Activated naive CD4-positive, alpha-beta T cell treated with anti-CD3 and anti-CD28 coated beads, Interleukin-2, amount 10 ng/mL, durations not matched to agents 7 days and 5 days (primary cell): ENCODE results near the gene SNRNP200.
"Not testable (repeated sequence)": the region's sequence is repeated elsewhere in the genome, so short reads cannot be mapped to it uniquely, and the experiment has no call there.

Experiments
- CTCF ChIA-PET: fragments of 350-600 bp; sonication (Branson Sonifier 250); formaldehyde crosslinking; loops from one replicate; lab custom pipeline; 2021; ENCODE audit warnings: antibody characterized with exemption; lab: Charles Lee
- DNase-seq: peaks from one replicate; pipeline ENCODE4 v3.0.0-alpha.2; 2020
- H3K27ac Mint-ChIP-seq: one replicate; pipeline ENCODE4 v1.8.0; 2021; ENCODE audit warnings: mild to moderate bottlenecking, moderate library complexity, mixed read lengths
- H3K27me3 Mint-ChIP-seq: one replicate; pipeline ENCODE4 v1.8.0; 2021; ENCODE audit warnings: mild to moderate bottlenecking, mixed read lengths
- H3K36me3 Mint-ChIP-seq: one replicate; pipeline ENCODE4 v1.8.0; 2021; ENCODE audit warnings: mixed read lengths
- H3K4me1 Mint-ChIP-seq: one replicate; pipeline ENCODE4 v1.8.0; 2021; ENCODE audit warnings: mixed read lengths
- H3K4me3 Mint-ChIP-seq: one replicate; pipeline ENCODE4 v1.8.0; 2021; ENCODE audit warnings: mild to moderate bottlenecking, moderate library complexity, mixed read lengths
- H3K9me3 Mint-ChIP-seq: one replicate; pipeline ENCODE4 v1.8.0; 2021; ENCODE audit warnings: mixed read lengths

The SNRNP200 gene

DNA sequence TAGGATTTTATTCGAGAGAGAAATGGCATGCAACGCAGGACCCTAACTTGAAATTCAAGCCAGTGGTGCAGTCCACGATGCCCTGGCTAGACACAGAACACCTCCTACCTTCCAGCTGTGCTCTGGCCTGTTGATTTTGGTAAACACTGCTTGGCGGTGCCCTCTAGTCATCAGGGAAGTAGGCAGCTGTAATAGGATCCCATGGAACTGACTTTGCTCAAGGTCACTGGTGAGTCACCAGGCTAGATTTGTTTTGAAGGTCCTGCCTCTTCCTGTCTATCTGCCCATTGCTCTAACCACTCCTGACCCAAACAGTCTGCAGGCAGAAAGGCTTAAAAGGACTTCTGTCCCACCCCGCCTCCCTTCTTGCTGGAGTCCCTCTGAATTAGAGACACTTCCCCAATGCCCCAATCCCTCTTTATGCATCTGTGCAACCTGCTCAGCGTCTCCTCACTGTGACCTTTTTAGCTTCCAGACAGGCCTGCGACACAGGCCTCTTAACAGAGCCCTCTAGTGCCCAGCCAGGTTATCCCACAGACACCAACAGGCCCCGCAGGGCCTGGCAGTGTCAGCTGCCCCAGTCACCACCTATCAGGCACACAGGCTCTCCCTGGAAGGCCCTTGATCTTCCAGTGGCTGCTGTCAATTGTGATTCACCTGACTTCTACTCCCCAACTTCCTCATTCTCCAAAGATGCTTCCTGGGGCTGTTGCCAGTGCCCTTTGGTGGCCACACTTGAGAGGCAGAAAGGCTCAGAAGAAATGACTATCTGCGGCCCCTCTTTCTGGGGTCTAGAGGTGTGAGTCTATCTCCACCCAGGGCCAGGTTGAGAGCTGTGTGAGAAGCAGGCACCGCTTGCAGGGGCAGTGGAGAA is 44.7 kb downstream of the SNRNP200 start:
- Mint-ChIP-seq H3K27me3 (no peaks in the 10 kb centered on the region), H3K27ac (peak overlapping the region; percentile 83), H3K4me1 (peaks cover 83% of the 10 kb centered on the region), H3K9me3 (no peaks in the 10 kb centered on the region), H3K36me3 (peaks cover 35% of the 10 kb centered on the region), H3K4me3 (no peak overlapping the region)
- CTCF ChIA-PET, result interaction anchor here (0.6 to 3.6 kb wide), 12 partner anchors 12 to 238 kb away, joined by 3 to 18 read pairs (median 4); partner anchors contain the start of genes ASTL and STARD7
- peak; percentile 64 for DNase-seq

DNA sequence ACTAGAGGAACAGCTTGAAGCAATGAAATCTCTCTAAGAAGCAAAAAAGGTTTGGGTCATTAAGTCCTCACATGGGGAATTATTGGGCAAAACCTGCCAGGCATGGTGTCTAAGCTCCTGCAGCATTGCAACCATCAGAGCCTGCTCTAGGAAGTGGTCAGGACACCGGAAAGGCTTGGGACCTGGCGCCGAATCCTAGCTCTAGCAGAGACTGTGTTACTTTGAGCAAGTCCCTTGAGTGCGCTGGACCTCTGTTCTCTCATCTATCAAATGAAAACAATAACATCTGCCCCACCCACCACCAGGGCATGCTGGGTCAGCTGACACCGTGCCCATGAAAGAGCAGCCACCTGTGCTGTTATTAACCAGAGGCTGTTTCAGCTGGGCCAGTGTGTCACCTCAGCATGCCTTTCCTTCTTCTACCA is 45.8 kb downstream of the SNRNP200 start:
- Mint-ChIP-seq H3K27ac (peak overlapping the region; percentile 74), H3K36me3 (peaks cover 42% of the 10 kb centered on the region), H3K9me3 (no peaks in the 10 kb centered on the region), H3K4me1 (peaks cover 87% of the 10 kb centered on the region), H3K27me3 (no peaks in the 10 kb centered on the region), H3K4me3 (no peak overlapping the region)
- CTCF ChIA-PET, result interaction anchor here (1.0 to 3.6 kb wide), 4 partner anchors 51 to 120 kb away, joined by 3 to 18 read pairs (median 7); partner anchors contain the start of genes ASTL and STARD7
- DNase-seq, result no peak

- H3K36me3 Mint-ChIP-seq, result peaks cover 50% of the 10 kb centered on the region
- H3K4me3 Mint-ChIP-seq, result no peak overlapping the region
- CTCF ChIA-PET, result interaction anchor here (1.0 kb wide), 1 partner anchor 78 kb away, joined by 3 read pairs; no protein-coding TSS in a partner anchor
- H3K4me1 Mint-ChIP-seq, result peaks cover 77% of the 10 kb centered on the region
- peak overlapping the region; percentile 74 for H3K27ac Mint-ChIP-seq
- no peaks in the 10 kb centered on the region for H3K27me3 Mint-ChIP-seq
- no peak for DNase-seq
- no peaks in the 10 kb centered on the region for H3K9me3 Mint-ChIP-seq
Observed at GRCh38 chr2:96258166-96259022, 47.0 kb downstream of the SNRNP200 start.

DNA sequence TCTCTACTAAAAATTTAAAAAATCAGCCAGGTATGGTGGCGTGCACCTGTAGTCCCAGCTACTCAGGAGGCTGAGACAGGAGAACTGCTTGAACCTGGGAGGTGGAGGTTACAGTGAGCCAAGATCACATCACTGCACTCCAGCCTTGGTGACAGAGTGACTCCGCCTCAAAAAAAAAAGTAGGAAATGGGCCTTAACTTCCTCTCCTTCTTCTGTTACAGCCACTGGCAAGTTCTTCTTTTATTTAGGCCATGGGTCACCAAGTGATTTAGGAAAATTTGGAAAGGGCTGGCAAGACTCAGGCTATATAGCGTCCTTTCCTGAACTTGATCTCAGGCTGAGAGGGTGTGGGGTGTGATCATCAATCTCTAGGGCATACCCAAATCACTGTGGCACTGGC is 47.6 kb downstream of the SNRNP200 start:
- H3K27me3 Mint-ChIP-seq, H3K9me3 Mint-ChIP-seq, DNase-seq, H3K4me3 Mint-ChIP-seq, CTCF ChIA-PET, H3K27ac Mint-ChIP-seq: not testable (repeated sequence)
- H3K36me3 Mint-ChIP-seq, result peaks cover 51% of the 10 kb centered on the region
- peaks cover 74% of the 10 kb centered on the region for H3K4me1 Mint-ChIP-seq

DNA sequence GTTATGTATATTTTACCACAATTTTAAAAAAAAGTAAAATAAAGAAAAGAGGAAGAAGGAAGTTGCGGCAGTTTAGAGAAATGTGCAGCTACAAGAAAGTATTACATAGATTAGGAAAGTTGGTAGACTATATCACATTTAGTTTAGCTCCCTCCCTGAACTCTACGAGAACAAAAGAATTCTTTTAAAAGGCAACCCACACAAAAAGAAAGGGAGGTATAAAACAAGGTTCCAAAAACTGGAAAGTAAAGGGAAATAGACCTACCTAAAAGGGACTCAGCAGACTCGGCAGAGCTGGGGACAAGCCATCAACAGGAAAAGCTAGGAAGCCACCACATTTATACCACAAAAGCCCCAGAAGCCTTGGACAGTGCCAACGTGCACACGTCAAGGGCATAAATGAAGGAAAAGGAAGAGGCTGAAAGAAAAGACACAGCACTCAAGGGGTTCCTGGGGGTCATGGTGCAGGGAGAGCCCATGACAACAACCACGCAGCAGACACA is 48.7 kb downstream of the SNRNP200 start:
- CTCF ChIA-PET, result interaction anchor here (0.7 to 1.5 kb wide), 3 partner anchors 48 to 300 kb away, joined by 3 to 4 read pairs (median 4); partner anchors contain the start of gene STARD7
- Mint-ChIP-seq H3K27me3 (no peaks in the 10 kb centered on the region), H3K36me3 (peaks cover 52% of the 10 kb centered on the region), H3K4me3 (peak overlapping the region; percentile 53), H3K4me1 (peaks cover 70% of the 10 kb centered on the region), H3K9me3 (no peaks in the 10 kb centered on the region), H3K27ac (peak overlapping the region; percentile 91)
- no peak for DNase-seq

DNA sequence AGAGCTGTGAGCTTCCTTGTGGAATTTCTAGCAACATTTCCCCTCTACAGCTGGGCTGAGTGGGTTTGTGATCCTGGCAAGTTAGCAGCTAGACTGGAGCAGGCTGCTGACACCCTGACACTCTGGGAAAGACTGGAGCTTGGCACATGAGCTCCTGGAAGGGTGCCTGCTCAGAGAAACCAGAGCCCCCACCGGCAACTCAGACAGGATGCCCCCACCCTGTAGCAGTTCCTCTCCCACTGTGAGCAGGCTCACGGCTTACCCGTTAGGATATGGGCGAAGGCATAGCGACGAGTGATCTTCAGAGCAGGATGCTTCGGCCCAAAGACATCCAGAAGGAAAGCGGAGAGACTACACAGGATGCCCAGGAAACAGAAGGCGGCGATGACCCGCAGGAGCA is 50.8 kb downstream of the SNRNP200 start:
- Mint-ChIP-seq H3K4me1 (peaks cover 65% of the 10 kb centered on the region), H3K36me3 (peaks cover 51% of the 10 kb centered on the region), H3K9me3 (no peaks in the 10 kb centered on the region), H3K27me3 (no peaks in the 10 kb centered on the region), H3K27ac (no peak overlapping the region), H3K4me3 (no peak overlapping the region)
- DNase-seq, result no peak
- CTCF ChIA-PET, result interaction anchor here (0.9 to 1.5 kb wide), 3 partner anchors 10 to 263 kb away, joined by 3 to 5 read pairs (median 3); partner anchors contain the start of gene ANKRD36C

DNA sequence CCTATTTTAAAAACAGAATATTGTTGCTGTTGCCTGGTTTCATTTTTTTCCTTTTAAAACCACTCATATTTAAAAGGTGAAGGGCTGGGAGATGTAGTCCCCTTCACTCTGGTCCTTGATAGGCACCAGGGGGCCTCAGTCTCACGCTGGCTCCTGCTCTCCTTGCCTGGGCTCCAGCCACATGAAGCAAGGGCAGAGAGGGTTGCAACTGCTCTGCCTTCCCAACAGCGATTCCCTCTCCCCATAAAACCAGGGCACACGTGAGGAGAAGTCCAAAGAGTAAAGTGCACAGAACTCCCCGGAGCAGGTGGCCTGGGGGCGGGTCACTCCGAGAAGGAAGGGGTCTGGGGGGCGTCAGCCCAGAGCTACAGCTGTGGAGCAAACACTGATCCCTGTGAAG is 52.3 kb downstream of the SNRNP200 start:
- peaks cover 50% of the 10 kb centered on the region for H3K4me1 Mint-ChIP-seq
- H3K27me3 Mint-ChIP-seq, result no peaks in the 10 kb centered on the region
- no peak for DNase-seq
- CTCF ChIA-PET, result interaction anchor here (1.4 to 1.5 kb wide), 3 partner anchors 12 to 260 kb away, joined by 3 to 5 read pairs (median 3); no protein-coding TSS in a partner anchor
- H3K9me3 Mint-ChIP-seq, result no peaks in the 10 kb centered on the region
- H3K36me3 Mint-ChIP-seq, result peaks cover 50% of the 10 kb centered on the region
- no peak overlapping the region for H3K27ac Mint-ChIP-seq
- no peak overlapping the region for H3K4me3 Mint-ChIP-seq

- H3K4me1 Mint-ChIP-seq, result peaks cover 50% of the 10 kb centered on the region
- peaks cover 54% of the 10 kb centered on the region for H3K36me3 Mint-ChIP-seq
- no peak for DNase-seq
- no peaks in the 10 kb centered on the region for H3K9me3 Mint-ChIP-seq
- CTCF ChIA-PET, result interaction anchor here (1.4 kb wide), 1 partner anchor 259 kb away, joined by 3 read pairs; no protein-coding TSS in a partner anchor
- peak overlapping the region; percentile 68 for H3K27ac Mint-ChIP-seq
- H3K4me3 Mint-ChIP-seq, result no peak overlapping the region
- no peaks in the 10 kb centered on the region for H3K27me3 Mint-ChIP-seq
Observed at GRCh38 chr2:96252526-96252925, 52.8 kb downstream of the SNRNP200 start.

- Mint-ChIP-seq H3K9me3 (no peaks in the 10 kb centered on the region), H3K27me3 (no peaks in the 10 kb centered on the region), H3K4me3 (no peak overlapping the region), H3K27ac (peak overlapping the region; percentile 64), H3K4me1 (peaks cover 49% of the 10 kb centered on the region), H3K36me3 (peaks cover 54% of the 10 kb centered on the region)
- CTCF ChIA-PET, result no interaction called here
- DNase-seq, result no peak
Observed at GRCh38 chr2:96251721-96252292, 53.5 kb downstream of the SNRNP200 start.

GRCh38 chr2:96250188-96250587 is 55.2 kb downstream of the SNRNP200 start:
- no peak for DNase-seq
- CTCF ChIA-PET, result no interaction called here
- Mint-ChIP-seq H3K36me3 (peaks cover 60% of the 10 kb centered on the region), H3K4me1 (peaks cover 50% of the 10 kb centered on the region), H3K4me3 (no peak overlapping the region), H3K27ac (peak overlapping the region; percentile 55), H3K9me3 (peaks cover 5% of the 10 kb centered on the region), H3K27me3 (no peaks in the 10 kb centered on the region)

DNA sequence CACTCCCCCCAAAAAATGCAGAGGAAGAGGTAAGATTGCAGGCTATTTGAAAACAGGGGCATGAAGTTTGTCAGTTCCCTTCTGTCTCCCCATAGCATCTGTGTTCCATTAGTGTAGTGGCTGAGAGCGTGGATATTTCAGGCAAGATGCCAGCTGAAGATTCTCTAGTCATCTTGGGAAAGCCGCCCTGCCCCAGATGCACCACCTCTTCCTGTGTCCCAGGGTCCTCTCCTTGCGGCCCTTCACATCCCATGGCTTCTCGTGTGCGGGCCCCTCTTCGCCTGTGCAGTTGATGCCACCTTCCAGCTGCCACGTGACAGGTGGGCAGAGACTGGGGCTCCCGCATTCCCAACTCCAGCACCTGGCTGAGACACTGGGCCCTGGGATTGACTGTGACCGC is 55.7 kb downstream of the SNRNP200 start:
- CTCF ChIA-PET, result no interaction called here
- Mint-ChIP-seq H3K36me3 (peaks cover 59% of the 10 kb centered on the region), H3K4me3 (no peak overlapping the region), H3K27me3 (no peaks in the 10 kb centered on the region), H3K9me3 (peaks cover 5% of the 10 kb centered on the region), H3K27ac (no peak overlapping the region), H3K4me1 (peaks cover 50% of the 10 kb centered on the region)
- DNase-seq, result no peak

- Mint-ChIP-seq H3K4me3 (no peak overlapping the region), H3K4me1 (peaks cover 53% of the 10 kb centered on the region)
- CTCF ChIA-PET, result no interaction called here
Observed at GRCh38 chr2:96248624-96249023, 56.7 kb downstream of the SNRNP200 start.

DNA sequence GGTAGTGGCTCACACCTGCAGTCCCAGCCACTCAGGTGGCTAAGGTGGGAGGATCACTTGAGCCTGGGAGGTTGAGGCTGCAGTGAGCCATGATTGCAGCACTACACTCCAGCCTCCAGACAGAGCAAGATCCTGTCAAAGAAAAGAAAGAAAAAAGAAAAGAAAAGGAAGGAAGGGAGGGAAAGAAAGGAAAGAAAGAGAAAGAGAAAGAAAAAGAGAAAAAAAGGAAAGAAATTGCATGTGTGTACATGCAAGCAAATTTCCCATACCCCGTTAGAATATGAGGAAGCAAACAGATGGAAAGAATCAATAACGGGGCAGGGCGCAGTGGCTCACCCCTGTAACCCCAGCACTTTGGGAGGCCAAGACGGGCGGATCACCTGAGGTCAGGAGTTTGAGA is 57.5 kb downstream of the SNRNP200 start:
- Mint-ChIP-seq H3K9me3 (peaks cover 5% of the 10 kb centered on the region), H3K27ac (peak overlapping the region; percentile 75), H3K27me3 (no peaks in the 10 kb centered on the region), H3K4me1 (peaks cover 57% of the 10 kb centered on the region), H3K4me3 (no peak overlapping the region), H3K36me3 (peaks cover 44% of the 10 kb centered on the region)
- CTCF ChIA-PET, result no interaction called here
- no peak for DNase-seq

More at GRCh38 chr2:96248624-96249023, 56.7 kb downstream of the SNRNP200 start:
- H3K36me3 Mint-ChIP-seq, result peaks cover 50% of the 10 kb centered on the region
- no peaks in the 10 kb centered on the region for H3K27me3 Mint-ChIP-seq
- no peak for DNase-seq
- peaks cover 5% of the 10 kb centered on the region for H3K9me3 Mint-ChIP-seq
- H3K27ac Mint-ChIP-seq, result no peak overlapping the region
